ENCODE results near the gene DIPK1B. TPM values are rescaled to one million over a fixed set of nuclear protein-coding genes. Genes with fewer than 3 reads are reported as not detected.

Gene DIPK1B
- total RNA-seq, 1 donor from 2014 or later = 25.1 TPM

DNA sequence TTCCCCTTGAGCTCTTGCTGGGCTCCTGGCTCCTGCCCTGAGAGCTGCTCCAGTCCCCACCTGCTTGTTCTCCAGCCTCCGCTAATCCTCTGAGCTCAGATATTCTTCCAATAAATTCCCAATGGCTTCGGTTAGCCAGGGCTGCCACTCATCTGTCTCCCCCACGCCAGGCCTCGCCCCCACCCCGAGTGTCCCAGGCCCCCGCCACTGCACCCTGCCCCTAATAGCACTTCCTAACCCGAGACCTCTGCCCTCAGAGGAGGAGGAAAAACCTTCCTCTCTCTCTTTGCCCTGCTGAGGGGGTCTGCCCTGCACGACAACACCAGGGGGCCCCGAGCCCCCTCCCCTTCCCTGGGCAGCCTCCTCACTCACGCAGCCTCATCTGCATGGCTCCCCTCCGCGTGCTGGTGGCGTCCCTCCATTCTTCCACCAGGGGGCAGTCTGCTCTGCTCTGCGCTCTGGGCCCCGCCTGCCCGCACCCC, 57.4 kb downstream of the DIPK1B start:
- no peak for DNase-seq

DNA sequence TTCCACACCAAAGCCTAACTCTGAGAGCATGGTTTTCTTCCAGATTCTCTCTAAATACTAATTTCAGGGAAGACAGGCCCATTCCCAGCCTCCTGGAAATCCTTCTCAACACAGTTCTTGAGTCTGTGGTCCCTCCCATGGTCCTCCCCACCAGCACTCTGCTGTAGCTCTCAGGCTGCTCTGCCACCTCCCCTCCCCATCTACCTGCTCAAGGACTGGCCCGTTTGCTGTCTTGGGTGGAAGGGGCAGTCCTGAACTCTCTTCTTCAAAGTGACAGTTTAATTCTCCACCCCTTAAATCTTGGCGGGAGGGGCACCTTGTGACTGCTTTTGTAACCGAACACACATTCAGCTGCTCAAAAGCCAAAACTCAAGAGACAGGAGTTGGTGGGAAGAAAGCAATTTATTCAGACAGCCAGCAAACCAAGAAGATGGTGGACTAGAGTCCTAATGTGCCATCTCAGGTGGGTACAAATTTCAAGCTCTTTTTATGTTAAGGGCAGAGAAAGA, 59.6 kb downstream of the DIPK1B start:
- no peak for DNase-seq

DNA sequence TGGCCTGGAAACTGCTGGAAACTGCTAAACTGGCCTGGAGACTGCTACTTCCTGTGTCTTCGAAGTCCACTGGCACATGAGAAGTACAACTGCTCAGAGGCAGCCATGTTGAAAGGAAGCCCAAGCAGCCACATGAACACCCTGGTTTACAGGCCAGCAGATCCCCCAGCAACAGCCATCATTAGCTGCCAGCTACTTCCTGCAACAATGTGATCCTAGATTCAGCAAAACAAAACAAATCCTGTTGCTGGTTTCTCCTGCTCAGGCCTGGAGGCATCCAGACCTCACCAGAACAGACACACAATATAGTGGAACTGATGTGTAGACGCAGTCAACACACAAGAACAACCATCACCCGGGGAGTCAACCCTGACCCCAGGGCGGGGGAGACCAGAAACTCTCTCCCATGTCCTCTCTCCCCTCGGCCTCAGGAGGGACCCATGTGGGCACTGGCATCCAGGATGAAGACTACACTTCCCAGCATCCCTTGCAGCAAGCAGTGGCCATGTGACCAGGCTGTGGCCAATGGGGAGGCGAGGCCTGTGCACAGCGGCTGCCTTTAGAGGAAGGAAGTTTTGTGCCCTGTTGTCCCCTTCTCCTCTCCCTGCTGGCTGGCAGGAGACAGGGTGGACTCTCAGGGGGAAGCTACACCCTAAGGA, 61.1 kb downstream of the DIPK1B start:
- DNase-seq = no peak

Small RNA genes within 50 kb of the gene (small RNA-seq; reads per million reads assigned to genes)
- gene MIR126 (872 reads per million, percentile 98 among the genes with 10 or more reads in this experiment), gene MIR6722 (not detected)

Other genes starting within 250 kb of the DIPK1B start
- 10.6 TPM for gene SEC16A, start 229.5 kb upstream of the DIPK1B start, total RNA-seq
- 22.9 TPM for gene NOTCH1, start 166.5 kb upstream of the DIPK1B start, total RNA-seq
- 13.7 TPM for gene EGFL7, start 49.7 kb upstream of the DIPK1B start, total RNA-seq
- gene AGPAT2, start 25.1 kb upstream of the DIPK1B start, total RNA-seq = 2.2 TPM
- not detected for gene LCN10, start 30.4 kb downstream of the DIPK1B start, total RNA-seq
- not detected for gene LCN6, start 36.0 kb downstream of the DIPK1B start, total RNA-seq
- not detected for gene LCN8, start 45.7 kb downstream of the DIPK1B start, total RNA-seq
- not detected for gene LCN15, start 51.9 kb downstream of the DIPK1B start, total RNA-seq
- 15.9 TPM for gene TMEM141, start 78.8 kb downstream of the DIPK1B start, total RNA-seq
- 2.8 TPM for gene CCDC183, start 83.8 kb downstream of the DIPK1B start, total RNA-seq
- gene RABL6, start 95.4 kb downstream of the DIPK1B start, total RNA-seq = 38.2 TPM
- 0.94 TPM for gene AJM1, start 129.9 kb downstream of the DIPK1B start, total RNA-seq
- 76.9 TPM for gene PHPT1, start 136.8 kb downstream of the DIPK1B start, total RNA-seq
- gene MAMDC4, start 139.8 kb downstream of the DIPK1B start, total RNA-seq = 2.5 TPM
- gene EDF1, start 153.7 kb downstream of the DIPK1B start, total RNA-seq = 96.2 TPM
- 8.9 TPM for gene TRAF2, start 173.9 kb downstream of the DIPK1B start, total RNA-seq
- 53.7 TPM for gene FBXW5, start 232.2 kb downstream of the DIPK1B start, total RNA-seq
- not detected for gene C8G, start 232.7 kb downstream of the DIPK1B start, total RNA-seq
- not detected for gene LCN12, start 239.7 kb downstream of the DIPK1B start, total RNA-seq